Frontal cortex (tissue), 4 donors: ENCODE measurements around the gene TRIP13. TPM values are rescaled to one million over a fixed set of nuclear protein-coding genes. Genes with fewer than 3 reads are reported as not detected.
"Not testable (repeated sequence)": the region's sequence is repeated elsewhere in the genome, so short reads cannot be mapped to it uniquely, and the experiment has no call there.

Source experiments
- DNase-seq, 2 donors: peaks; one replicate each; pipeline ENCODE4 v3.0.0; 2012; ENCODE audit warnings: low spot score in 2 of 2
- FAIRE-seq: peaks from 2 replicates; lab custom pipeline; 2012; peaks lifted over from hg19 to GRCh38; lab: Jason Lieb, UNC
- total RNA-seq: library from RNA; depleted of rRNA; stranded (reverse); fragments of >200 nt; gene quantifications from one replicate; pipeline ENCODE4 v1.2.3, GENCODE V29; 2014
- donor health status: control.
- donor health status: control.
- donor health status: control.

The TRIP13 gene
- total RNA-seq, 1 donor from 2014 or later, result 8.2 TPM

GRCh38 chr5:853416-854090, 39.1 kb upstream of the TRIP13 start:
- DNase-seq, FAIRE-seq: not testable (repeated sequence)

- FAIRE-seq, result no peak
- DNase-seq, result no peak
Observed at GRCh38 chr5:854217-854616, 38.5 kb upstream of the TRIP13 start.

GRCh38 chr5:854966-855743, 37.5 kb upstream of the TRIP13 start:
- FAIRE-seq (no peak), DNase-seq (no peak)

GRCh38 chr5:855771-856530, 36.7 kb upstream of the TRIP13 start:
- DNase-seq, result no peak

GRCh38 chr5:856531-857425, 35.9 kb upstream of the TRIP13 start:
- no peak for DNase-seq

More at GRCh38 chr5:855771-856530, 36.7 kb upstream of the TRIP13 start:
- FAIRE-seq, result no peak

GRCh38 chr5:858726-859125, 34.0 kb upstream of the TRIP13 start:
- FAIRE-seq, result no peak
- DNase-seq, result no peak

More at GRCh38 chr5:856531-857425, 35.9 kb upstream of the TRIP13 start:
- no peak for FAIRE-seq

GRCh38 chr5:859391-859790, 33.3 kb upstream of the TRIP13 start:
- FAIRE-seq, result no peak
- DNase-seq, result no peak

- DNase-seq (no peak), FAIRE-seq (no peak)
Observed at GRCh38 chr5:859798-860296, 32.8 kb upstream of the TRIP13 start.

- DNase-seq (no peak), FAIRE-seq (no peak)
Observed at GRCh38 chr5:860506-861150, 32.1 kb upstream of the TRIP13 start.

- FAIRE-seq (no peak), DNase-seq (no peak)
Observed at GRCh38 chr5:861442-862366, 31.0 kb upstream of the TRIP13 start.

GRCh38 chr5:862367-863243, 30.1 kb upstream of the TRIP13 start:
- FAIRE-seq, result no peak

GRCh38 chr5:863244-863805, 29.4 kb upstream of the TRIP13 start:
- no peak for DNase-seq
- no peak for FAIRE-seq

More at GRCh38 chr5:862367-863243, 30.1 kb upstream of the TRIP13 start:
- no peak for DNase-seq

GRCh38 chr5:864492-865167, 28.1 kb upstream of the TRIP13 start:
- FAIRE-seq, result no peak
- no peak for DNase-seq

GRCh38 chr5:865168-865521, 27.5 kb upstream of the TRIP13 start:
- DNase-seq (no peak), FAIRE-seq (no peak)

GRCh38 chr5:865771-866170, 26.9 kb upstream of the TRIP13 start:
- FAIRE-seq, result no peak
- DNase-seq, result no peak

- DNase-seq (no peak), FAIRE-seq (no peak)
Observed at GRCh38 chr5:867300-867870, 25.3 kb upstream of the TRIP13 start.
